Astrocyte (in vitro differentiated cells and primary cell): ENCODE results near the gene TRIM52. TPM values are rescaled to one million over a fixed set of nuclear protein-coding genes. Genes with fewer than 3 reads are reported as not detected.
A peak's percentile ranks its signal among the peaks of the same experiment; 100 is the strongest.

Source experiments
- DNase-seq: peaks from one replicate; pipeline ENCODE4 v3.0.0-alpha.2; 2010; ENCODE audit warnings: low read depth
- FAIRE-seq: peaks from 2 replicates; lab custom pipeline; 2011; peaks lifted over from hg19 to GRCh38; lab: Jason Lieb, UNC
- H2AFZ ChIP-seq: 2 replicates; pipeline ENCODE4 v1.6.0; 2012; ENCODE audit warnings: low read depth, low read length, inconsistent platforms
- H3K27ac ChIP-seq: 2 replicates; pipeline ENCODE4 v1.5.1; 2011; ENCODE audit warnings: low read depth, low read length, inconsistent platforms
- H3K27me3 ChIP-seq: 2 replicates; pipeline ENCODE4 v1.6.0; 2011; ENCODE audit warnings: low read length, inconsistent platforms; ENCODE audit not compliant: insufficient read depth
- H3K36me3 ChIP-seq: 2 replicates; pipeline ENCODE4 v1.5.1; 2011; ENCODE audit warnings: low read length, inconsistent platforms; ENCODE audit not compliant: insufficient read depth
- H3K4me1 ChIP-seq: 2 replicates; pipeline ENCODE4 v1.5.1; 2011; ENCODE audit warnings: low read length, inconsistent platforms; ENCODE audit not compliant: insufficient read depth
- H3K4me2 ChIP-seq: 2 replicates; pipeline ENCODE4 v1.6.0; 2012; ENCODE audit warnings: low read length, inconsistent platforms
- H3K4me3 ChIP-seq: 2 replicates; pipeline ENCODE4 v1.5.1; 2011; ENCODE audit warnings: low read depth, mild to moderate bottlenecking, low read length, inconsistent platforms; ENCODE audit not compliant: insufficient read depth
- H3K79me2 ChIP-seq: 2 replicates; pipeline ENCODE4 v1.6.0; 2012; ENCODE audit warnings: mild to moderate bottlenecking, low read length, inconsistent platforms; ENCODE audit not compliant: insufficient read depth
- H3K9ac ChIP-seq: 2 replicates; pipeline ENCODE4 v1.6.0; 2012; ENCODE audit warnings: mild to moderate bottlenecking, low read length, inconsistent platforms
- H3K9me3 ChIP-seq: 2 replicates; pipeline ENCODE4 v1.5.1; 2012; ENCODE audit warnings: low read depth, mild to moderate bottlenecking, low read length, inconsistent platforms; ENCODE audit not compliant: insufficient read depth
- H4K20me1 ChIP-seq: 2 replicates; pipeline ENCODE4 v1.6.0; 2012; ENCODE audit warnings: low read length, inconsistent platforms; ENCODE audit not compliant: insufficient read depth
- H3K27ac Mint-ChIP-seq: one replicate; pipeline ENCODE4 v1.8.0; 2021; ENCODE audit warnings: mild to moderate bottlenecking, mixed read lengths; ENCODE audit not compliant: unreplicated experiment
- H3K27me3 Mint-ChIP-seq: one replicate; pipeline ENCODE4 v1.8.0; 2021; ENCODE audit warnings: low read depth, mixed read lengths; ENCODE audit not compliant: unreplicated experiment
- H3K36me3 Mint-ChIP-seq: one replicate; pipeline ENCODE4 v1.8.0; 2021; ENCODE audit warnings: low read depth, mixed read lengths; ENCODE audit not compliant: unreplicated experiment
- H3K4me1 Mint-ChIP-seq: one replicate; pipeline ENCODE4 v1.8.0; 2021; ENCODE audit warnings: low read depth, mixed read lengths; ENCODE audit not compliant: unreplicated experiment
- H3K4me3 Mint-ChIP-seq: one replicate; pipeline ENCODE4 v1.8.0; 2021; ENCODE audit warnings: mild to moderate bottlenecking, moderate library complexity, mixed read lengths; ENCODE audit not compliant: unreplicated experiment
- H3K9me3 Mint-ChIP-seq: one replicate; pipeline ENCODE4 v1.8.0; 2021; ENCODE audit warnings: mild to moderate bottlenecking, mixed read lengths; ENCODE audit not compliant: unreplicated experiment
- EZH2 ChIP-seq: IDR thresholded peaks from 2 replicates; pipeline ENCODE4 v1.6.1; 2012; ENCODE audit warnings: mild to moderate bottlenecking, low read length, inconsistent platforms; ENCODE audit not compliant: insufficient read depth
- total RNA-seq: library from RNA; stranded (reverse); gene quantifications from 2 replicates; pipeline ENCODE4 v1.2.1, GENCODE V29; 2021
- TF ChIP-seq, protein P1 (sequence below): IDR thresholded peaks from 2 replicates; pipeline ENCODE4 v1.5.1; 2011; ENCODE audit warnings: low read depth, mild to moderate bottlenecking, inconsistent platforms, low read length, moderate library complexity; ENCODE audit not compliant: insufficient read depth

Gene TRIM52
- total RNA-seq, 1 donor from 2014 or later, result 6.5 TPM

DNA sequence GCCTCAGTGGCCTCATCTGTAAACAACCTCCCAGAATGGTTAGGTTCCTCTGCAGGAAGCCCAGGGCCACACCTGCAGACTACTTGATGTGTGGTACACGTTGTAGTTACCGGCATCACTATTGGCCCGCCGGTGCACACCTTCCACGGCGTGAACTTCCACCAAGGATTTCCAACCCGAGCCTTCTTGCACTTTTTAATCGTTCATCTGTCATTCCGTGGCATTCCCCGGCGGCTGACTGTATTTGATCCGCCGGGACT lies 43.2 kb downstream of the TRIM52 start:
- Histone ChIP-seq H3K9ac (no peak overlapping the region), H3K9me3 (no peaks in the 10 kb centered on the region), H3K4me1 (peaks cover 17% of the 10 kb centered on the region), H3K36me3 (no peaks in the 10 kb centered on the region), H2AFZ (peak overlapping the region; percentile 86), H3K27ac (no peak overlapping the region), H3K27me3 (peaks cover under 1% of the 10 kb centered on the region), H3K4me2 (peak overlapping the region; percentile 83), H3K4me3 (peak overlapping the region; percentile 41), H4K20me1 (peaks cover 5% of the 10 kb centered on the region), H3K79me2 (no peaks in the 10 kb centered on the region)
- Mint-ChIP-seq H3K36me3 (no peaks in the 10 kb centered on the region), H3K4me1 (peaks cover 4% of the 10 kb centered on the region), H3K27me3 (peaks cover 5% of the 10 kb centered on the region), H3K9me3 (no peaks in the 10 kb centered on the region), H3K4me3 (peak overlapping the region; percentile 85), H3K27ac (peak overlapping the region; percentile 73)
- DNase-seq (no peak), FAIRE-seq (no peak)
- no peak for TF ChIP-seq EZH2
- TF ChIP-seq, protein P1, sequence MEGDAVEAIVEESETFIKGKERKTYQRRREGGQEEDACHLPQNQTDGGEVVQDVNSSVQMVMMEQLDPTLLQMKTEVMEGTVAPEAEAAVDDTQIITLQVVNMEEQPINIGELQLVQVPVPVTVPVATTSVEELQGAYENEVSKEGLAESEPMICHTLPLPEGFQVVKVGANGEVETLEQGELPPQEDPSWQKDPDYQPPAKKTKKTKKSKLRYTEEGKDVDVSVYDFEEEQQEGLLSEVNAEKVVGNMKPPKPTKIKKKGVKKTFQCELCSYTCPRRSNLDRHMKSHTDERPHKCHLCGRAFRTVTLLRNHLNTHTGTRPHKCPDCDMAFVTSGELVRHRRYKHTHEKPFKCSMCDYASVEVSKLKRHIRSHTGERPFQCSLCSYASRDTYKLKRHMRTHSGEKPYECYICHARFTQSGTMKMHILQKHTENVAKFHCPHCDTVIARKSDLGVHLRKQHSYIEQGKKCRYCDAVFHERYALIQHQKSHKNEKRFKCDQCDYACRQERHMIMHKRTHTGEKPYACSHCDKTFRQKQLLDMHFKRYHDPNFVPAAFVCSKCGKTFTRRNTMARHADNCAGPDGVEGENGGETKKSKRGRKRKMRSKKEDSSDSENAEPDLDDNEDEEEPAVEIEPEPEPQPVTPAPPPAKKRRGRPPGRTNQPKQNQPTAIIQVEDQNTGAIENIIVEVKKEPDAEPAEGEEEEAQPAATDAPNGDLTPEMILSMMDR, result no peak

DNA sequence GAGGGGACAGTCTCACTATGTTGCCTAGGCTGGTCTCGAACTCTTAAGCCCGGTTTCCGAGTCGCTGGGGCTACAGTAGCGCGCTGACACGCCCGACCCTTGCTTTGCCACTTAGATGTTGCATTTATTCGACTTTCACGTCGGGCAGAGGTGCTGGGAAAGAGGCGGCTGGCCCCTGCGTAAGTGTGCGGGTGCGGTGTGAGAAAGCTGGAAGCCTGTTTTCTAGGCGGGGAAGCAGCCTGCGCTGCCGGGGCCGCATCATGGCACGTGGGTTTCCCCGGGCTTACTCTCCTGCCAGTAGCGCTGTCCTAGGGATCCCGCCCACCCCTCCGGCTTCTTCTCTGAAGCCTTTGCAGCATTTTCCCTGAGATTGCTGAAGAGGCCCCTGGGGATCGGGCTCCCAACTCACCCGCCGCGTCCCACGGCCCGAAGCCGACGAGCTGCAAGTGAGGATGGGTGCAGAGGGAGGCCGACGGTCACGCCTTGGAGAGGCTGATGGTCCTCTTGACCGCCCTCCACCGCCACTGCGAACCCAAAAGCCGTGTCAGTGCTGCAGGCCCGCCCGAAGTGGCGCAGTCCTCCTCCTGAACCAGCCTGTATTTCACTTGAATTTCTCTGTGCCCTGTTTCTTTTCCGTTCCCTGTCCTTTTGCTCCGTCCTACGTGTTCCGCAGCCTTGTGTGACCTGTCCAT lies 43.7 kb downstream of the TRIM52 start:
- no peak for TF ChIP-seq EZH2
- TF ChIP-seq, protein P1, result no peak
- Mint-ChIP-seq H3K27me3 (peaks cover 7% of the 10 kb centered on the region), H3K4me3 (peak overlapping the region; percentile 85)

More for the DNA sequence above, 43.7 kb downstream of the TRIM52 start:
- Histone ChIP-seq H3K79me2 (no peaks in the 10 kb centered on the region), H3K27ac (no peak overlapping the region), H3K9me3 (no peaks in the 10 kb centered on the region), H3K4me2 (peak overlapping the region; percentile 83), H3K9ac (no peak overlapping the region), H4K20me1 (peaks cover 5% of the 10 kb centered on the region), H3K4me3 (peak overlapping the region; percentile 41), H3K4me1 (peaks cover 12% of the 10 kb centered on the region), H3K27me3 (peaks cover 3% of the 10 kb centered on the region), H2AFZ (peak overlapping the region; percentile 86), H3K36me3 (no peaks in the 10 kb centered on the region)
- DNase-seq, result peak; percentile 47
- Mint-ChIP-seq H3K36me3 (no peaks in the 10 kb centered on the region), H3K9me3 (no peaks in the 10 kb centered on the region), H3K4me1 (peaks cover 4% of the 10 kb centered on the region), H3K27ac (peak overlapping the region; percentile 73)
- no peak for FAIRE-seq
